Testis (tissue), 3 donors: ENCODE results near the gene AOC2. TPM values are rescaled to one million over a fixed set of nuclear protein-coding genes. Genes with fewer than 3 reads are reported as not detected.

Experiments used
- DNase-seq: peaks from one replicate; pipeline ENCODE4 v3.0.0-alpha.2; 2019
- H3K27ac ChIP-seq, 2 donors: fragments of 200-600 bp; sonication (generic); one replicate each; pipeline ENCODE4 v1.5.1; 2019
- H3K27me3 ChIP-seq: fragments of 200-600 bp; sonication (generic); one replicate; pipeline ENCODE4 v1.5.1; 2019
- H3K36me3 ChIP-seq: fragments of 200-600 bp; sonication (generic); one replicate; pipeline ENCODE4 v1.5.1; 2017; ENCODE audit warnings: low read depth; ENCODE audit errors: missing control alignments
- H3K4me1 ChIP-seq: fragments of 200-600 bp; sonication (generic); one replicate; pipeline ENCODE4 v1.5.1; 2019
- H3K4me3 ChIP-seq, 2 donors: fragments of 200-600 bp; sonication (generic); one replicate each; pipeline ENCODE4 v1.5.1; 2017 to 2019
- H3K9me3 ChIP-seq: fragments of 200-600 bp; sonication (generic); one replicate; pipeline ENCODE4 v1.5.1; 2017
- POLR2A ChIP-seq: fragments of 450-650 bp; IDR thresholded peaks from one replicate; pipeline ENCODE4 v1.6.1; 2017; ENCODE audit warnings: antibody characterized with exemption, mild to moderate bottlenecking, moderate library complexity
- WGBS, 2 donors: methylation state at CpG; one replicate each; pipeline ENCODE4 v1.1.5; 2018; 5-methylcytosine and 5-hydroxymethylcytosine counted together
- intact Hi-C: fragments of 100-400 bp; cut with DNase I; formaldehyde crosslinking; loops from one replicate; pipeline ENCODE4 v1.15.1; 2023; ENCODE audit warnings: low total_unique reads
- polyA plus RNA-seq: library from polyadenylated mRNA; stranded (reverse); fragments of 350-450 nt; fragmentation: Illumina TruSeq; extraction: RNeasy Lipid Tissue Mini Kit (QIAGEN cat#74804); gene quantifications from one replicate; pipeline ENCODE4 v1.2.3, GENCODE V29; 2014; ENCODE audit warnings: low read depth, low replicate concordance; ENCODE audit not compliant: insufficient read depth
- total RNA-seq, 2 donors: library from RNA; depleted of rRNA; stranded (reverse); fragments of >200 nt; gene quantifications; one replicate each; pipeline ENCODE4 v1.2.3, GENCODE V29; 2016
- TF ChIP-seq, protein P1 (sequence below), 3 experiments: fragments of 450-650 bp in 2 of 3; fragments of 200-600 bp in 1 of 3; sonication (generic) in 1 of 3; IDR thresholded peaks; one replicate each; pipeline ENCODE4 v1.5.1; 2016 to 2019; ENCODE audit warnings: antibody characterized with exemption in 3 of 3, mild to moderate bottlenecking in 2 of 3, moderate library complexity in 1 of 3

Gene AOC2
- total and polyA plus RNA-seq, 3 donors from 2014 or later: 5.7 to 14.6 (median 10.3) TPM

- no peak for DNase-seq
- Histone ChIP-seq H3K27ac (peak overlapping the region in 1 of 2 donors; percentile 19), H3K9me3 (no peaks in the 10 kb centered on the region), H3K4me3 (peak overlapping the region in 1 of 2 donors; percentile 81), H3K4me1 (peaks cover 17% of the 10 kb centered on the region), H3K36me3 (no peaks in the 10 kb centered on the region), H3K27me3 (no peaks in the 10 kb centered on the region)
- intact Hi-C loops: no loop called here
- TF ChIP-seq POLR2A: no peak
- TF ChIP-seq, protein P1, sequence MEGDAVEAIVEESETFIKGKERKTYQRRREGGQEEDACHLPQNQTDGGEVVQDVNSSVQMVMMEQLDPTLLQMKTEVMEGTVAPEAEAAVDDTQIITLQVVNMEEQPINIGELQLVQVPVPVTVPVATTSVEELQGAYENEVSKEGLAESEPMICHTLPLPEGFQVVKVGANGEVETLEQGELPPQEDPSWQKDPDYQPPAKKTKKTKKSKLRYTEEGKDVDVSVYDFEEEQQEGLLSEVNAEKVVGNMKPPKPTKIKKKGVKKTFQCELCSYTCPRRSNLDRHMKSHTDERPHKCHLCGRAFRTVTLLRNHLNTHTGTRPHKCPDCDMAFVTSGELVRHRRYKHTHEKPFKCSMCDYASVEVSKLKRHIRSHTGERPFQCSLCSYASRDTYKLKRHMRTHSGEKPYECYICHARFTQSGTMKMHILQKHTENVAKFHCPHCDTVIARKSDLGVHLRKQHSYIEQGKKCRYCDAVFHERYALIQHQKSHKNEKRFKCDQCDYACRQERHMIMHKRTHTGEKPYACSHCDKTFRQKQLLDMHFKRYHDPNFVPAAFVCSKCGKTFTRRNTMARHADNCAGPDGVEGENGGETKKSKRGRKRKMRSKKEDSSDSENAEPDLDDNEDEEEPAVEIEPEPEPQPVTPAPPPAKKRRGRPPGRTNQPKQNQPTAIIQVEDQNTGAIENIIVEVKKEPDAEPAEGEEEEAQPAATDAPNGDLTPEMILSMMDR (IDR thresholded peaks at IDR 0.05): no peak
- 78 to 82% methylated on average over 10 of the region's 10 CpGs for WGBS, 2 donors
These were observed 47.0 kb upstream of the AOC2 start for GRCh38 chr17:42797067-42798007.

- H3K9me3 ChIP-seq: no peaks in the 10 kb centered on the region
- WGBS, 2 donors: 17 to 20% methylated on average over 7 to 10 of the region's 10 CpGs
- H3K27me3 ChIP-seq: no peaks in the 10 kb centered on the region
- DNase-seq: no peak
- peak overlapping the region; percentile 19 to 74 for H3K27ac ChIP-seq
- peaks cover 22% of the 10 kb centered on the region for H3K4me1 ChIP-seq
- intact Hi-C loops: no loop called here
- H3K4me3 ChIP-seq: peak overlapping the region; percentile 81
- no peak for TF ChIP-seq POLR2A
- TF ChIP-seq, protein P1 (IDR thresholded peaks at IDR 0.05): no peak
- no peaks in the 10 kb centered on the region for H3K36me3 ChIP-seq
These were observed 46.4 kb upstream of the AOC2 start for GRCh38 chr17:42798011-42798382.

- H3K9me3 ChIP-seq: no peaks in the 10 kb centered on the region
- no peaks in the 10 kb centered on the region for H3K27me3 ChIP-seq
- intact Hi-C loops: no loop called here
- no peaks in the 10 kb centered on the region for H3K36me3 ChIP-seq
- 3 to 21% methylated on average over 16 to 66 of the region's 66 CpGs for WGBS, 2 donors
- TF ChIP-seq, protein P1 (IDR thresholded peaks at IDR 0.05): no peak
- no peak for TF ChIP-seq POLR2A
- peaks cover 29% of the 10 kb centered on the region for H3K4me1 ChIP-seq
- H3K4me3 ChIP-seq: peak within 1 kb of the TSS; percentile 81
- H3K27ac ChIP-seq: peak within 1 kb of the TSS; percentile 19 to 74
- peak; percentile 92 for DNase-seq
These were observed 45.7 kb upstream of the AOC2 start, which contains the start of the genes CNTD1 and COA3 for GRCh38 chr17:42798383-42799380. Gene CNTD1 (plus strand): TSS chr17:42798861. CDS start chr17:42799068, 207 bp downstream. Gene COA3 (minus strand): TSS chr17:42798704. CDS start chr17:42798681, 23 bp downstream.

DNA sequence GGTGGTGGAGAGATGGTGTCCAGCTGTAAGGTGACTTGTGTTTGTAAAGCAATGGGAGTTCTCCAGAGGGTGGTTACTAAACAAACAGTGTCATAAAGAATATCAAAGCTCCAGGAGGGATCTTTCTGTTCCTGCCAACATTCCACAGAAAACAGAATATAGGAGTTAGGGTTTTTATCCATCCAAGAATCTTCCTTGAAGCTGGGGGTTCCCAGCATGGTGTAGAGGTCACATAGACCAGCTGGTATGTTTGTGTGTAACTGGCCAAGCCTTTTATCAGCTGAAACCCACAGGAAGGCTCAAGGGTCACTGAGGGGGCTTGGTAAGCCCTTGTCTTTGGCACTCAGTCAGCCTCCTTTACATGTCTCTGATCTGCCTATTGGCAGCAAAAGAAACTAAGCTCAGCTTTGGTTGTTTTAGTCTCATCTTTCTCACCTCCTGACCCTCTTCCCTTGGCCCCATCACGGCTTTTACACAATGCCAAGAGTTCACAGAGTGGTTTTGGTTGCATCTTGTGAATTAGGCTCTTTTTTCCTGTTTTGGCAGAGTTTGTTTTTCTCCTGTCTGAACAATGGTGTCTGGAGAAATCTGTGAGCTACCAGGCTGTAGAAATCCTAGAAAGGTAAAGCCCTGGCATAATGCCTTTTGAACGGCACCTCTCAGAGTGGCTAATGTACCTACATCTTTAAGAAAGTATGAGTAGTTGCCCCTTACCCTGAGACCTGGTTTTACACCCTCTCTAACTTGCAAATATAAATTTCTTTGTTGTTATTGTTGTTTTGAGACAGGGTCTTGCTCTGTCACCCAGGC, 41.1 kb upstream of the AOC2 start:
- intact Hi-C loops: no loop called here
- 56 to 57% methylated on average over 2 of the region's 2 CpGs for WGBS, 2 donors
- no peak overlapping the region for H3K27ac ChIP-seq
- no peak overlapping the region for H3K4me3 ChIP-seq
- H3K4me1 ChIP-seq: peaks cover 19% of the 10 kb centered on the region
- no peaks in the 10 kb centered on the region for H3K9me3 ChIP-seq
- no peaks in the 10 kb centered on the region for H3K27me3 ChIP-seq
- H3K36me3 ChIP-seq: no peaks in the 10 kb centered on the region
- no peak for DNase-seq
- TF ChIP-seq POLR2A: no peak
- TF ChIP-seq, protein P1 (IDR thresholded peaks at IDR 0.05): no peak
